ENCODE data around the gene LSAMP.

Gene LSAMP

DNA sequence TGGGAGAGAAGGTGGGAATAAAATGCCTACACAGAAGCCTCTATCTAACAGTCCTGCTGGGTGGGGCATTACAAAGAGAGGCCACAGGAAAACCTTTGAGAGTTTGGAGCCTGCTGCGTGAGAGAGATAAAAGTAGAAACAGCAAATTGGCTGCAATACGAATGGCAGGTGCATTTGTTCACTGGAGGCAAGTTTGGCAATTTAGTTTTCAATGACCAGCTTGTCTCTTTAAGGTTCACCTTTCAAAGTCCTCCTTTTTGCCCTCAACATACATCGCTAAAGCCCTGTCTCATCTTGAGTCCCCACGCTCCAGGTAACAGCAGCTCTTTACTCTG lies 405.7 kb downstream of the LSAMP start:
- Histone ChIP-seq H3K27me3 (ENCODE audit: control insufficient read depth in 1 of 2, insufficient read depth in 2 of 2, low read length in 2 of 2) (no peaks in the 10 kb centered on the region), H3K36me3 (ENCODE audit: control insufficient read depth in 2 of 2, insufficient read depth in 2 of 2, low read length in 2 of 2) (no peaks in the 10 kb centered on the region), H3K4me3 (ENCODE audit: low read length in 2 of 2) (no peak overlapping the region), H3K9ac (ENCODE audit: low read length in 2 of 2) (no peak overlapping the region), H3K4me1 (ENCODE audit: control insufficient read depth, insufficient read depth, low read length) (no peaks in the 10 kb centered on the region), H3K27ac (ENCODE audit: low read length) (no peak overlapping the region), H3K9me3 (ENCODE audit: control insufficient read depth in 2 of 2, low read length in 2 of 2) (no peaks in the 10 kb centered on the region)

DNA sequence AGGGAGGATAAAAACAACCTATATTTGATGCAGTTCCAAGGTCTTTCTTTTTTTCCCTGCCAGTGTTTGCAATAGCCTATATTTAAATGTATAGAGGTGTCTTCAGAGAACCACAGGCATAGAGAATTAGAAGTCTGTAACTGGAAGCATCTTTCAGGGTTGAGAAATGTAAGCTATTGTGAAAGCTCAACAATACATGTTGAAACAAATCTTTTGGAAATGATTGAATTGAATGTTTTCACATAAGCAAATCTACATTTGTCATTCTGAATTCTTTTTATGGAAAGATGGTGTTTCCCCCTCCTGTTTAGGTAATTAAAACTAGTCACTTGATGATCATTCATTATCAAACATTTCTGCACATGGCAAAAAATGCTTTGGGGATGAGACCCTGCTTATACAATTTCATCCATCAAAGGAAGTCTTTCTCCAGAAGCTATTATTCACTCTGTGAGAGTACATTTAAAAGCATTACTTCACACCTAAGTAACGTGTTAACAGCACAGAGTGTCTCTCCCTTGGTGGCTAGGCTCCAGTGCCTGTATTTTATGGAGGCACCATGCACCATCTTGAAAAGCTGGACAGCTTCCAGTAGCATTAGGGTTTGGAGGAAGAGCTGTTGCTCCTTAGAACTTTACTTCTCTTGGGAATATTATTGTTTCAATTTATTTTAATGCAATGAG lies 406.2 kb downstream of the LSAMP start:
- Histone ChIP-seq H3K9ac (ENCODE audit: low read length in 2 of 2) (no peak overlapping the region), H3K4me3 (ENCODE audit: low read length in 2 of 2) (no peak overlapping the region), H3K36me3 (ENCODE audit: control insufficient read depth in 2 of 2, insufficient read depth in 2 of 2, low read length in 2 of 2) (no peaks in the 10 kb centered on the region), H3K27ac (ENCODE audit: low read length) (no peak overlapping the region), H3K27me3 (ENCODE audit: control insufficient read depth in 1 of 2, insufficient read depth in 2 of 2, low read length in 2 of 2) (no peaks in the 10 kb centered on the region), H3K9me3 (ENCODE audit: control insufficient read depth in 2 of 2, low read length in 2 of 2) (no peaks in the 10 kb centered on the region), H3K4me1 (ENCODE audit: control insufficient read depth, insufficient read depth, low read length) (no peaks in the 10 kb centered on the region)

DNA sequence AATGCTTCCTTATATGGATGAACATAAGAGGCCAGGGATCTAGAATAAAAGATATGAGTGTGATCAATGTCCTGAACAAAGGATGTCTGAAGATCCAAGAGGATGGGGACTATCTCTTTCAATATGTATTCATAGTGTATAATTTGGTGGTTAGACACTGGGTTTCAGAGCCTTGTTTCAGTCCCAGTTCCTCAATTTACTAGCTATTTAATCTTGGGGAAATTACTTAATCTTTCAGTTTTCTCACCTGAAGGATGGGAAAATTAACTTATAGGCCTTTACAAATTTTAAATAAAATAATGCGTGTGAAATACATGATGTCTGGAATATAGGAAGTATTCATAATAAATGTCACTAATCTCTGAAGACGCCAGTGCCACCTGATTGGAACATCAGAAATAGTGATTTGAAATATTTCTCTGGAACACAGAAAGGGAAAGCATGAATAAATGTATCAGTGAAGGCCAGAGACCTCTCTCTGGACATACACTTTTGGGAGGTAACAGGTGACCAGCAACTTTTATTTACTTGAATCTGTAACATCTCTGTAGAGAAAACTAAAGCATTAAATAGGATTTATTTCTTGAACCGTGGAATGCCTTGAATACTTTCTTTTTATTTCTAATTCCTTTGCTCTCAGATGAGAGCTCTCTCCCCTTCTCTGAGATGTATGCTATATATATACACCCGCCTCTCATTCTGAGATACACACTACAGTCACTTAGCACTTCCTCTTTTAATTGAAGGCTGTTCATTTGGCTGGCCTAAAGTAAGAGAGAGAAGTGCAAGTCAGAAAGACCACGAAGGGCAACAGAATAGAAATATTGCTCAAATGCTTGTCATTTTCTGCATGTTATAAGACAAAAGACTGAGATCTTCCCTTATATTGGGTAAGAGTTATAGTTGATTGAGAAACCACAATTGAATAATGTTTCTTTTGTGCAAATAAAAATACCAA lies 407.1 kb downstream of the LSAMP start:
- Histone ChIP-seq H3K4me3 (ENCODE audit: low read length in 2 of 2) (no peak overlapping the region), H3K4me1 (ENCODE audit: control insufficient read depth, insufficient read depth, low read length) (no peaks in the 10 kb centered on the region), H3K27me3 (ENCODE audit: control insufficient read depth in 1 of 2, insufficient read depth in 2 of 2, low read length in 2 of 2) (no peaks in the 10 kb centered on the region), H3K36me3 (ENCODE audit: control insufficient read depth in 2 of 2, insufficient read depth in 2 of 2, low read length in 2 of 2) (no peaks in the 10 kb centered on the region), H3K9me3 (ENCODE audit: control insufficient read depth in 2 of 2, low read length in 2 of 2) (no peaks in the 10 kb centered on the region), H3K9ac (ENCODE audit: low read length in 2 of 2) (no peak overlapping the region), H3K27ac (ENCODE audit: low read length) (no peak overlapping the region)

DNA sequence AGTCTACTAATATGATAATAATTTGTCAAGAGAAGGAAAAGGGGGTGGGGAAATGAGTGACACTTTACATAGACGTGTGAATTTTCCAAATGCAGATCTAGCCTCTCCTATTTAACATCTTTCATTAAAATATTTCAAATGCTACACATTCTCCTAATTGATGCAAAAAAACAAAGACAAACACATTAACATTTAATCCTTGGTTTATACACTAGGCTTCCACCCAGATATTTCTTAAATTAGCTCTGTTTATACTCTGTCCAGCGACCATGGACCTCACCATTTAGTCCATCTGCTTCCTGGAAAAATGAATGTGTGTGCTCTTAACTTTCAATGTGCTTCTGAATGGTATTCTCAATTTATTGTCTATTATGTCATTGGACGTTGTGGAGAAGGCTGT lies 409.9 kb downstream of the LSAMP start:
- H3K9ac ChIP-seq (ENCODE audit: low read length in 2 of 2) = no peak overlapping the region
- no peak overlapping the region for H3K4me3 ChIP-seq (ENCODE audit: low read length in 2 of 2)
- H3K36me3 ChIP-seq (ENCODE audit: control insufficient read depth in 2 of 2, insufficient read depth in 2 of 2, low read length in 2 of 2) = no peaks in the 10 kb centered on the region
- H3K4me1 ChIP-seq (ENCODE audit: control insufficient read depth, insufficient read depth, low read length) = no peaks in the 10 kb centered on the region
- no peaks in the 10 kb centered on the region for H3K27me3 ChIP-seq (ENCODE audit: control insufficient read depth in 1 of 2, insufficient read depth in 2 of 2, low read length in 2 of 2)
- no peak overlapping the region for H3K27ac ChIP-seq (ENCODE audit: low read length)
- no peaks in the 10 kb centered on the region for H3K9me3 ChIP-seq (ENCODE audit: control insufficient read depth in 2 of 2, low read length in 2 of 2)

DNA sequence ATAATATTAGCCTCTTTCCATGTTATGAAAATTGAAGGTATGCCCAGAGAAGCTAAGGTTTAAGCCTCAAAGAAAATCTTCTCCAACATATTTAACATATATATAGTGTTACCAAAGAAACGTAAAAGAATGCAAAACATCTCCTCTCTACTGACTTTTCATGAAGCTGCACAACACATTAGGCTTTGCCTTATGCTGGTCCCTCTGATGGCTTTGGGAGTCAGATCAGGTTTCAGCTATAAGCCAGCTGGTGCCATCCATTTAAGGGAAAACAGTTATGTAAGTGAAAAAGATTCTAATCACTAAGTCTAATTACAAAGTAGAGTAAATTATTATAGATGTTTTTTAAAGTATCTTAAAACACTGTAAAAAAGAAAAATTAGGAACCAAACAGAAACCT lies 410.5 kb downstream of the LSAMP start:
- no peaks in the 10 kb centered on the region for H3K9me3 ChIP-seq (ENCODE audit: control insufficient read depth in 2 of 2, low read length in 2 of 2)
- no peak overlapping the region for H3K9ac ChIP-seq (ENCODE audit: low read length in 2 of 2)
- H3K36me3 ChIP-seq (ENCODE audit: control insufficient read depth in 2 of 2, insufficient read depth in 2 of 2, low read length in 2 of 2) = no peaks in the 10 kb centered on the region
- no peaks in the 10 kb centered on the region for H3K27me3 ChIP-seq (ENCODE audit: control insufficient read depth in 1 of 2, insufficient read depth in 2 of 2, low read length in 2 of 2)
- H3K4me3 ChIP-seq (ENCODE audit: low read length in 2 of 2) = no peak overlapping the region
- no peak overlapping the region for H3K27ac ChIP-seq (ENCODE audit: low read length)
- no peaks in the 10 kb centered on the region for H3K4me1 ChIP-seq (ENCODE audit: control insufficient read depth, insufficient read depth, low read length)

DNA sequence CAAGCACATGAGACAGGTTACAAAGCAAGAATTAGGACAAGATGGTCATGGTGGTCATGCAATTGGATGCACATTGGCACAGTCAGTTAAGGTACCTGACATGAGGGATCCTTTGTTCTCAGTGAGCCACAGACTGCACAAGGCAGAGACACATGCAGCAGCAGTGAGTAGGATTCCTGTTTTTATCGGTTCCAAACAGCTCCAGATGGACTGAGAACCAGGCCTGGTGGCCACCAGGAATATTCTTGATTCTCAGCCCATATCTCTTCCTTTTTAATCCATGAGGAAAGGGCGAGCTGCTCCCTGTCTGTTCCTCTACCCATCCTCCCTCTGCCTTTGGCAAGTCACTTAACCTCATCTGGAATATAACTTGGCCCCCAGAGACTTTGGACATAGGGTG lies 411.2 kb downstream of the LSAMP start:
- Histone ChIP-seq H3K9ac (ENCODE audit: low read length in 2 of 2) (no peak overlapping the region), H3K36me3 (ENCODE audit: control insufficient read depth in 2 of 2, insufficient read depth in 2 of 2, low read length in 2 of 2) (no peaks in the 10 kb centered on the region), H3K9me3 (ENCODE audit: control insufficient read depth in 2 of 2, low read length in 2 of 2) (no peaks in the 10 kb centered on the region), H3K27ac (ENCODE audit: low read length) (no peak overlapping the region), H3K4me3 (ENCODE audit: low read length in 2 of 2) (no peak overlapping the region), H3K4me1 (ENCODE audit: control insufficient read depth, insufficient read depth, low read length) (no peaks in the 10 kb centered on the region), H3K27me3 (ENCODE audit: control insufficient read depth in 1 of 2, insufficient read depth in 2 of 2, low read length in 2 of 2) (no peaks in the 10 kb centered on the region)

DNA sequence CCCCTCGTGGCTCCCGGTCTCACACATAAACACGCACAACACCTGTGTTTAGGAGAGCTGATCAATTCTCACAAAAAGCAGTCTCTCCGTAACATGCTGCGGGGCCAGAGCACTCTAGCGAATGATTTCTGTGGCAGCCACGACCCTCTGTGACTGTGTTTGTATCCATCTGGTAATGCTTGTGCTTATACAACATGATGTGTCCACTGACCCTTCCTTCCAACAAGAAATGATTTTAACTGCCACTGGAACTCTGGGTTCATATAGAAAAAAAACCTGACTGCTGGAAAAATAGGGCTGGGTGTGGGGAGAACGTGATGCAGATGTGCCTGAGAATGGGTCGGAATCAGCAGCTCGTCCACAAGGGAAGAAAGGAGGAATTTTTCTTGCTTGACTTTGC lies 411.8 kb downstream of the LSAMP start:
- Histone ChIP-seq H3K4me1 (ENCODE audit: control insufficient read depth, insufficient read depth, low read length) (no peaks in the 10 kb centered on the region), H3K9me3 (ENCODE audit: control insufficient read depth in 2 of 2, low read length in 2 of 2) (no peaks in the 10 kb centered on the region), H3K27me3 (ENCODE audit: control insufficient read depth in 1 of 2, insufficient read depth in 2 of 2, low read length in 2 of 2) (no peaks in the 10 kb centered on the region), H3K9ac (ENCODE audit: low read length in 2 of 2) (no peak overlapping the region), H3K27ac (ENCODE audit: low read length) (no peak overlapping the region), H3K36me3 (ENCODE audit: control insufficient read depth in 2 of 2, insufficient read depth in 2 of 2, low read length in 2 of 2) (no peaks in the 10 kb centered on the region), H3K4me3 (ENCODE audit: low read length in 2 of 2) (no peak overlapping the region)

DNA sequence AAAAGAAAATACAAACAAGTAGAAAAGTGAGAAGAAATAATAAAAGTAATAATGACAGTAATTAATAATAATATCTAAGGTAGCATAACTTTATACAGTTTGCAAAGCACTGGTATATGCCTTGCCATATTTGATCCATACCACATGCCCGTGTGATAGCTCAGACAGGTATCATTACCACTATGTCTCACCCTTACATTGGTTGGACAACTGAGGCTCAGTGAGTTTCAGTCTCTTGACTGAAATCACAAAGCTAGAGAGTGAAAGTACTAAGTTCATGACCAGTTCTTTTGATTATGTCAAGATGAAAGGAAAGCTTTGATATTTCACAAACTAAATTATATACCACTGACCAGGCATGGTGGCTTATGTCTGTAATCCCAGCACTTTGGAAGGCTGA lies 413.1 kb downstream of the LSAMP start:
- Histone ChIP-seq H3K4me3 (ENCODE audit: low read length in 2 of 2) (no peak overlapping the region), H3K27ac (ENCODE audit: low read length) (no peak overlapping the region), H3K4me1 (ENCODE audit: control insufficient read depth, insufficient read depth, low read length) (no peaks in the 10 kb centered on the region), H3K9ac (ENCODE audit: low read length in 2 of 2) (no peak overlapping the region), H3K9me3 (ENCODE audit: control insufficient read depth in 2 of 2, low read length in 2 of 2) (no peaks in the 10 kb centered on the region), H3K27me3 (ENCODE audit: control insufficient read depth in 1 of 2, insufficient read depth in 2 of 2, low read length in 2 of 2) (no peaks in the 10 kb centered on the region), H3K36me3 (ENCODE audit: control insufficient read depth in 2 of 2, insufficient read depth in 2 of 2, low read length in 2 of 2) (no peaks in the 10 kb centered on the region)

DNA sequence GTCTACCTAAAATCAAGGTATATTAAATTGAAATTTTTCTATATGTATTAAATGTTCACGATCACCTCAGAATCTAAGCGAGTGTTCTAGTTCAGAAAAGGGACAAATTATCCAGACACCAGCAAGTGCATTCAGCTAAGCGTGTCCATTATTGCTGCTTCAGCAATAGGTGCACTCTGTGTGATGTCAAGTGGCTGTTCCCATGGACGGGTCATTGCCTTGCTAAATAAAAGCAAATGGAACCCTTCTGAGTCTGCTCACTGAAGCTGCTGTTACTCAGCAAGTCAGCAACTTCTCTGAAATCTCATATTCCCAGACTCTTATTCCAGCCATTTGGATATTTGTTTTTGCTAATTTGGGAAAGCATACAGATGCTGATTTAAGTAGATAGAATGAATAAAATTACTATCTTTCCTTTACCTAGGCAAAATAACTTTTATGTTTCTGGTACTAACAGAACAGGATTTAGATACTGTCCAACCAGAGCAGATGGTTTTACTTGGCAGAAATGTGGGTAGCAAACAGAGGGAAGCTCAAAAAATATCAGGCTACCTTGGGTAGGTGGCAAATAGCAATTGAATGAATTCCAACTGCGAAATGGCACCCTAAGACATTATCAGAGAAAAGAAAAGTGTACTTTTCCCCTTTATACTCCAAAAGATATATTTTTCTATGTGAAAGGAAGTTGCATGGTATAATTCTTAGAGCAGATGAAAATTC lies 415.0 kb downstream of the LSAMP start:
- no peaks in the 10 kb centered on the region for H3K9me3 ChIP-seq (ENCODE audit: control insufficient read depth in 2 of 2, low read length in 2 of 2)
- H3K9ac ChIP-seq (ENCODE audit: low read length in 2 of 2) = no peak overlapping the region
- no peak overlapping the region for H3K4me3 ChIP-seq (ENCODE audit: low read length in 2 of 2)
- H3K4me1 ChIP-seq (ENCODE audit: control insufficient read depth, insufficient read depth, low read length) = no peaks in the 10 kb centered on the region
- H3K36me3 ChIP-seq (ENCODE audit: control insufficient read depth in 2 of 2, insufficient read depth in 2 of 2, low read length in 2 of 2) = no peaks in the 10 kb centered on the region
- no peak overlapping the region for H3K27ac ChIP-seq (ENCODE audit: low read length)
- H3K27me3 ChIP-seq (ENCODE audit: control insufficient read depth in 1 of 2, insufficient read depth in 2 of 2, low read length in 2 of 2) = no peaks in the 10 kb centered on the region

DNA sequence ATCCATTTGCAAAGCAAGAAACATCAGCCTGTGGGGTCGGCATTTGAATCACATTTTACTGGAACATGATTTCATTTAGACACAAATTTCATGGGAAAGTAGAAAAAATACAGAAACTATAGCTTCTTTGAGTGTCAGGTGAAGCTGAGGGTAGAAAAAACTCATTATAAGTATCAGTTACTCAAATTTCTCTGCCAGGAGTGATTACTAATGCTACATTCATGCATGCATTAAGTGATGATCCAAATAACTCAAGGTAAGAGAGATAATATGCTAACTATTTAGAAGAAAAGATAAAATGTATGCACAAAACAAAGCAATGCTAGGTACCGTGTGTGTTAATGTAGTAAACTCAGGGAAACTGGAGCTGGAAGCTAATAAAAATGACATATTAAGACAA lies 416.0 kb downstream of the LSAMP start:
- no peak overlapping the region for H3K9ac ChIP-seq (ENCODE audit: low read length in 2 of 2)
- H3K9me3 ChIP-seq (ENCODE audit: control insufficient read depth in 2 of 2, low read length in 2 of 2) = no peaks in the 10 kb centered on the region
- no peak overlapping the region for H3K4me3 ChIP-seq (ENCODE audit: low read length in 2 of 2)
- no peak overlapping the region for H3K27ac ChIP-seq (ENCODE audit: low read length)
- no peaks in the 10 kb centered on the region for H3K4me1 ChIP-seq (ENCODE audit: control insufficient read depth, insufficient read depth, low read length)
- H3K27me3 ChIP-seq (ENCODE audit: control insufficient read depth in 1 of 2, insufficient read depth in 2 of 2, low read length in 2 of 2) = no peaks in the 10 kb centered on the region
- no peaks in the 10 kb centered on the region for H3K36me3 ChIP-seq (ENCODE audit: control insufficient read depth in 2 of 2, insufficient read depth in 2 of 2, low read length in 2 of 2)
